Type B pancreatic cell (in vitro differentiated cells): ENCODE results near the gene DIAPH3. TPM values are rescaled to one million over a fixed set of nuclear protein-coding genes. Genes with fewer than 3 reads are reported as not detected.
A peak's percentile ranks its signal among the peaks of the same experiment; 100 is the strongest.

ENCODE experiments used
- DNase-seq: peaks from one replicate; pipeline ENCODE4 v3.0.0; 2021; ENCODE audit warnings: mixed read lengths; ENCODE audit not compliant: unreplicated experiment; ENCODE audit errors: extremely low spot score
- H3K27ac Mint-ChIP-seq: 2 replicates; pipeline ENCODE4 v1.8.0; 2021; ENCODE audit warnings: mild to moderate bottlenecking, mixed read lengths
- H3K27me3 Mint-ChIP-seq: 2 replicates; pipeline ENCODE4 v1.8.0; 2021; ENCODE audit warnings: mixed read lengths
- H3K36me3 Mint-ChIP-seq: 2 replicates; pipeline ENCODE4 v1.8.0; 2021; ENCODE audit warnings: mixed read lengths
- H3K4me1 Mint-ChIP-seq: one replicate; pipeline ENCODE4 v1.8.0; 2021; ENCODE audit warnings: mixed read lengths; ENCODE audit not compliant: unreplicated experiment
- H3K4me3 Mint-ChIP-seq: 2 replicates; pipeline ENCODE4 v1.8.0; 2021; ENCODE audit warnings: mild to moderate bottlenecking, mixed read lengths
- H3K9me3 Mint-ChIP-seq: 2 replicates; pipeline ENCODE4 v1.8.0; 2021; ENCODE audit warnings: mixed read lengths
- total RNA-seq: library from RNA; stranded (reverse); gene quantifications from 2 replicates; pipeline ENCODE4 v1.2.1, GENCODE V29; 2021; ENCODE audit warnings: low replicate concordance
- TF ChIP-seq, protein P1 (sequence below): fragments of 200-600 bp; sonication (generic); conservative IDR thresholded peaks from 2 replicates; pipeline ENCODE4 v1.5.0; 2021; ENCODE audit warnings: antibody characterized with exemption, mild to moderate bottlenecking

The DIAPH3 gene
- total RNA-seq, 1 donor from 2014 or later = 16.9 TPM

GRCh38 chr13:60018536-60018935, 145.2 kb downstream of the DIAPH3 start:
- Mint-ChIP-seq H3K36me3 (peaks cover 4% of the 10 kb centered on the region), H3K9me3 (no peaks in the 10 kb centered on the region), H3K27ac (no peak overlapping the region), H3K4me1 (no peaks in the 10 kb centered on the region), H3K4me3 (no peak overlapping the region), H3K27me3 (no peaks in the 10 kb centered on the region)
- no peak for DNase-seq
- TF ChIP-seq, protein P1, sequence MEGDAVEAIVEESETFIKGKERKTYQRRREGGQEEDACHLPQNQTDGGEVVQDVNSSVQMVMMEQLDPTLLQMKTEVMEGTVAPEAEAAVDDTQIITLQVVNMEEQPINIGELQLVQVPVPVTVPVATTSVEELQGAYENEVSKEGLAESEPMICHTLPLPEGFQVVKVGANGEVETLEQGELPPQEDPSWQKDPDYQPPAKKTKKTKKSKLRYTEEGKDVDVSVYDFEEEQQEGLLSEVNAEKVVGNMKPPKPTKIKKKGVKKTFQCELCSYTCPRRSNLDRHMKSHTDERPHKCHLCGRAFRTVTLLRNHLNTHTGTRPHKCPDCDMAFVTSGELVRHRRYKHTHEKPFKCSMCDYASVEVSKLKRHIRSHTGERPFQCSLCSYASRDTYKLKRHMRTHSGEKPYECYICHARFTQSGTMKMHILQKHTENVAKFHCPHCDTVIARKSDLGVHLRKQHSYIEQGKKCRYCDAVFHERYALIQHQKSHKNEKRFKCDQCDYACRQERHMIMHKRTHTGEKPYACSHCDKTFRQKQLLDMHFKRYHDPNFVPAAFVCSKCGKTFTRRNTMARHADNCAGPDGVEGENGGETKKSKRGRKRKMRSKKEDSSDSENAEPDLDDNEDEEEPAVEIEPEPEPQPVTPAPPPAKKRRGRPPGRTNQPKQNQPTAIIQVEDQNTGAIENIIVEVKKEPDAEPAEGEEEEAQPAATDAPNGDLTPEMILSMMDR = no peak

DNA sequence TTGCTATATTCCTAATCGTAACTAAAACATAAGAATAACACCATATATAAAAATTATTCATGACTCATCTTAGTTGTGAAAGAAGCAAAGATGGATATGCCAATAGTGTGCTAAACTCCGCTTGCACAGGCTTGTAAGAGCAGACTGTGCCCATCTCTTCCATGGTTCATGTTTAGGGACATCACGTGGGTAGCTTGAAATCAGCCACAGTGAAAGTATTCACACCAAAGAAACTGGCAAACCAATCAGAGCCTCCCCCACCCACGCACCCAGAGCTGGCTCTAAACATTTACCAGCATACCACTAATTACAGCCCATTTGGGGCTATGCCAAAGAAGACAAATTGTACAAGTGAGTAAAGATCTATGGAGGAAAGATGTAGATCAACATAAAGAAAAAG, 147.5 kb downstream of the DIAPH3 start:
- TF ChIP-seq, protein P1 = no peak

GRCh38 chr13:60013166-60013565, 150.6 kb downstream of the DIAPH3 start:
- Mint-ChIP-seq H3K36me3 (no peaks in the 10 kb centered on the region), H3K27ac (no peak overlapping the region), H3K27me3 (no peaks in the 10 kb centered on the region), H3K4me1 (no peaks in the 10 kb centered on the region), H3K4me3 (no peak overlapping the region), H3K9me3 (no peaks in the 10 kb centered on the region)
- TF ChIP-seq, protein P1 = no peak
- no peak for DNase-seq

More for the DNA sequence above, 147.5 kb downstream of the DIAPH3 start:
- Mint-ChIP-seq H3K9me3 (no peaks in the 10 kb centered on the region), H3K36me3 (peaks cover 4% of the 10 kb centered on the region), H3K27me3 (no peaks in the 10 kb centered on the region), H3K27ac (no peak overlapping the region), H3K4me3 (no peak overlapping the region), H3K4me1 (no peaks in the 10 kb centered on the region)
- DNase-seq = no peak

GRCh38 chr13:60012488-60012887, 151.2 kb downstream of the DIAPH3 start:
- Mint-ChIP-seq H3K9me3 (no peaks in the 10 kb centered on the region), H3K27ac (peak overlapping the region; percentile 25), H3K4me3 (no peak overlapping the region), H3K27me3 (no peaks in the 10 kb centered on the region), H3K36me3 (no peaks in the 10 kb centered on the region), H3K4me1 (no peaks in the 10 kb centered on the region)
- TF ChIP-seq, protein P1 = no peak
- DNase-seq = no peak

DNA sequence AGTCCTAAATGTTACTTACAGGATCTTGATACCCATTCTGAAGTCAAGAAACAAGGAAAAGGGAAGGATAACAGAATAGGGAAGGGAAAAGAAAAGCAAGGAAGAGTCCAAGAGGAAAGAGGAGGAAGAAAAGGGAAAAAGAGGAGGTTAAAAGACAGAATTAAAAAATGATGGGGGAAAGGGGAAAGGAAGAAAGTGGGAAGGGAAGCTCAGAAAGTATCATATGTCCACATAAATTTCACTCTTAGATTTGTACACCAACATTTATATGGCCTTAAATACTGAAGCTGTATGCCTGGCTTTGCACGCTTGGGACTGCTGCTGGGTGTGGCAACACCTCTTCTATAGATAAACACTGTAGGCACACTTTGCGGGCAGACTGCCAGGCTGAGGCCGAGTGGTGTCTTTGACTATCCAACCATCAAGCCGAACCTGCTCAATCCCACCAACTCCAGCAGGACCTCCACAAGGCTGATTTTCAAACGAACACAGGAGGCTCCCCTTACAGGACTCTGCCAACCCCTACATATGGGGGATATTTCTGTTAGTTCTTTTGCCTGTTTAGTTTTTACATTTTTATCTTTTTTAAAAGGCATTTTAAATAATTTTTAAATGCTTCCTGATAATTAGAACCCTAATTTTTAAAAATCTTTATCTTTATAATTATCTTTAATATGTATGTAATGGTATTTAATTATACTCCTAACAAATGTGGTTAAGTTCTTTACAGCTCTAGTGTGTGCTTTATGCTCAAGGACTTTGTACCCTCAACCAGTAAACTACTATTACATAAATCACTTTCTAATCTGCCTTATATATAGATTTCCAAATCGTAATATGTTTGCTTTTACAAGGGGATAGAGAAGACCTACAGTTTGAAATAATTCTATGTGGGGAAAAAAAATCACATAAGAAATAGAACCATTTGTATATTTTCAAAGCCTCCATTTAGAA, 154.2 kb downstream of the DIAPH3 start:
- no peak overlapping the region for H3K4me3 Mint-ChIP-seq
- H3K27ac Mint-ChIP-seq = no peak overlapping the region
- TF ChIP-seq, protein P1 = no peak
- peaks cover 3% of the 10 kb centered on the region for H3K36me3 Mint-ChIP-seq
- no peaks in the 10 kb centered on the region for H3K27me3 Mint-ChIP-seq
- no peaks in the 10 kb centered on the region for H3K9me3 Mint-ChIP-seq
- DNase-seq = no peak
- no peaks in the 10 kb centered on the region for H3K4me1 Mint-ChIP-seq
